NCI-H748 (cell line): ENCODE measurements around the gene AGPAT3.

Experiments used
- DNase-seq: peaks from one replicate; lab custom pipeline; 2025; ENCODE audit not compliant: unreplicated experiment; lab: John Stamatoyannopoulos, UW

AGPAT3 gene

DNA sequence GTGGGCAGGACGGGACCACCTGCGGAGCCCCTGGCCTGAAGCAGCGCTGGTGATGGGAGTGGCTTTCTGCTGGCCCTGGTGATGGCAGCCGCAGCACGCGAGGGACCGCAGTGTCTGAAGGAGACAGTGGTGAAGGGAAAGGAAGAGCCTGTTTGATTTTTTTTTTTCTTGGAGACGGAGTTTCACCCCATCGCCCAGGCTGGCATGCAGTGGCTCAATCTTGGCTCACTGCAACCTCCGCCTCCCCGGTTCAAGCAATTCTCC lies 106.9 kb downstream of the AGPAT3 start:
- DNase-seq = no peak

DNA sequence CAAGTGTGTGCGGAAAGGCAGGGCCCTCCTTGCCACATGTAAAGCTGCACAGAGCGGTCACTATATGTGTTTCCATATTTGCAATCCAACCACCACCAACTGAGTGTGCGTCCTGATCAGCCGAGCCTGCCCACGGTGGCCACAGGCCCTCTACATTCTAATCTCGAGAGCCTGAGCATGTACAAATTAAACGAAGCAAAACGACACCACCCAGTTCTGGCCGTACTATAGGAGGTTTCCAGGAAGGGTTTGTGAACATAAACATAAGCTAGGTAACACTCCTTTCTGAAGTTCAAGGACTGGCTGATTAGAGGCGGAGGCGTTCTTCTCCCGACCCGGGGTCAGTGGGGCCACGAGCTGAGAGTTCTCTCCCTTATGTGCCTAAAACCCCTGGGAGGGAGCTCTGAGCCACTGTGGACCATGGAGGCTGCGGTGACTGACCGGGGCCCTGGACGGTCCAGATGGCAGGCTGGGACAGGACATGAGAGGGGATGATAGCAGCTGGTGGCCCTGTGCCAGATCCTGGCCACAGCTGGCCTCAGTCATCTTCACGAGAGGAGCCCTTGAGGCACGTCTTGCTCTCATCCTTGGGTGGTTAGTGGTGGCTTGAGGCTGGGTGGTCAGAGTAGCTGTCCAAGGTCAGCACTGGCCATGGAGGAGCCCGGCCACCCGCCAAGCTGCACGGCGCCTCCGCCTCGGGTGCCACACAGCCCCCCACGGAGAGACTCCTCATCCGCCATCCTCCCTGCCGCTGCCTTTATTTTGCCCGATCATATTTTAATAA lies 108.0 kb downstream of the AGPAT3 start:
- DNase-seq = no peak

DNA sequence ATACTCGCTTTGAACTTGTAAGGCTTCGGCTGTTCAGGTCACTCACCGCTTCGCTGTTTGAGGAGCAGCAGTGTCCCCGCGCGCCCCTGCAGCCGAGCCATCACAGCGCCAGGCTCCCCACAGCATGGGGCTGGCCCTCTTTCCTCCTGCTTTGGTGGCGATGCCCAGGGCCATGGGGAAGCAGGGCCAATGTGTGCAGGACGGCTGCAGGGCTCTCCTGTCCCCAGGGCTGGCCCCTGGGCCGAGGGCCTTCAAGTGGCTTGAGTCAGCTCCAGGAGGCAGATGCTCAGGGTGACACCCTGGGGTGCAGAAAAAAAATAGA lies 108.6 kb downstream of the AGPAT3 start:
- DNase-seq = no peak

DNA sequence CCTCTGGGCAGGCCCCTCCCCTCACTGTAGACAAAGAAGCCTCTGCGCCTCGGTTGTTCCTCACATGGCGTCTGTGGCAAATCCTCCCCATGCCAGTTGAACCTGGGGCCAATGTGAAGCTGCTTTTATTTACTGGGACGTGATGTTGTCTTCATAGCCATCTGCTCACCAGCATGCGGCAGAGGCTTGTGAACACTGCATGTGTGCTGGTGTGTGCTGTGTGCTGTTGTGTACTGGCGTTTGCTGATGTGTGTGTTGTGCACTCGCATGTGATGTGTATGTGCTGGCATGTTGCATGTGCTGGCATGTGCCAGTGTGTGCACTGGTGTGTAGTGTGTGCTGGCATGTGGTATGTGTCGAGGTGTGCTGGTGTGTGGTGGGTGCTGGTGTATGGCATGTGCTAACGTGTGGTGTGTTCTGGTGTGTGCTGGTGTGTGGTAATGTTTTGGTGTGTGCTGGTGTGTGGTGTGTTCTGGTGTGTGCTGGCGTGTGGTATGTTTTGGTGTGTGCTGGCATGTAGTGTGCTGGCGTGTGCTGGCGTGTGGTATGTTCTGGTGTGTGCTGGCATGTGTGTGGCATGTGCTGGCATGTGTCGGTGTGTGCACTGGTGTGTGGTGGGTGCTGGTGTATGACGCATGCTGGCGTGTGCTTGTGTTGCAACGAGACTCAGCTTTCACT lies 109.9 kb downstream of the AGPAT3 start:
- DNase-seq = no peak

DNA sequence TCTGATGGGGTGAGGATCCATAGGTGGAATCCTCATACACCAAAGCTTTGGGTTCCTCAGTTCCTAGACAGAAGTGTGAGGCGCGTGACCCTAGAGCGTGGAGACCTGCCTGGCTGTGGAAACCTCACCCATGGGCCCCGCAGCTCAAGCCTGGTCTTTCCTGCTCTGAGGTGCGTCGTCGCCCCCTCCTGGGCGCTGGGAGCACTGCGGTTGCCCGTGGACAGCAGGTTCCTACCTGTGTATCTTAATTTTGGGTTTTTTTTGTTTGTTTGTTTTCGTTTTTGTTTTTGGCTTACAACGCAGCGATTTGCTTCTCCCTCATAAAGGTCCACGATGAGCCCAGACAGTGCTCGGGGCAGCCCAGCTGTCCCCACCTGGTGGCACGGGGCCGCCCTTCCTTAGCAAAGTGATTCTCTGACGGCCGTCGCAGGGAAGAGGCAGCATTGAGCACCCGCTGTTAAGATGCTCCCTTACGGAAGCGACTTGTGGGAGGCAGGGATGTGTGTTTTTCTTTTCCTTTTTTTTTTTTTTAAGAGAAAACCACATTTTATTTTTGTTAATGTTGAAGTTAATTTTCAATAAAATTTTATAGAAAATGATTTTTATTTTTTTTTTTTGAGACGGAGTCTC lies 110.6 kb downstream of the AGPAT3 start:
- peak; percentile 56 for DNase-seq

DNA sequence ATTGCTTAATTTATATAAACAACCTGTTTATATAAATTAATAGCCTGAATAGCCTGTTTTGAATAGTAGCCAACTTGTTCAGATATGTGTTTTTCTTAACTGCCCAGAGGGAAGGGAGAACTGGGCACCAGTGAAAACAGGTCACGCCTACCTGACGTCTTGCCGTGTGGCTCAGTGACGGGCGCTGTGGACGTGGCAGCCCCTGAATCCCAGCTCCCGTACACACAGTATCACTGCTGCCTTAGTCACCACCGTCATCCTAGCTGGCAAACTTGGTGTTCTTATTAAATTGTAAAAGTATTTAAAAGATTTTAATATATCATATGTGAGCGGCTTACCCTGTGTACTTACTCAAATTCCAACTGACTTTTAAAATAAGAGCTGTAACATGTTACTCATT lies 111.6 kb downstream of the AGPAT3 start:
- DNase-seq = no peak

DNA sequence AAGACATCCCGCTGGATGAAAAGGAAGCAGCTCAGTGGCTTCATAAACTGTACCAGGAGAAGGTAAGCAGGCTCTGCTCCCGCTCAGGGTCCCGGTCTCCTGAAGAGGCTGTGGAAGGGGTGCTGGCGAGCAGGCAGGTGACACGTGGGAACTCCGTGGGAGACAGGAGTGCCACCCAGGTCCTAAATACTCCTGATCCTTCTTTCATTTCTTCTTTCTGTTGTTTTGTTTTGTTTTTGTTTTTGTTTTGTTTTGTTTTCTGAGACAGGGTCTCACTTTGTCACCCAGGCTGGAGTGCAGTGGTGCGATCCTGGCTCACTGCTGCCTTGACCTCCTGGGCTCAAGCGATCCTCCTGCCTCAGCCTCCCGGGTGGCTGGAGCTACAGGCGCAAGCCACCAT lies 113.0 kb downstream of the AGPAT3 start:
- DNase-seq = no peak

DNA sequence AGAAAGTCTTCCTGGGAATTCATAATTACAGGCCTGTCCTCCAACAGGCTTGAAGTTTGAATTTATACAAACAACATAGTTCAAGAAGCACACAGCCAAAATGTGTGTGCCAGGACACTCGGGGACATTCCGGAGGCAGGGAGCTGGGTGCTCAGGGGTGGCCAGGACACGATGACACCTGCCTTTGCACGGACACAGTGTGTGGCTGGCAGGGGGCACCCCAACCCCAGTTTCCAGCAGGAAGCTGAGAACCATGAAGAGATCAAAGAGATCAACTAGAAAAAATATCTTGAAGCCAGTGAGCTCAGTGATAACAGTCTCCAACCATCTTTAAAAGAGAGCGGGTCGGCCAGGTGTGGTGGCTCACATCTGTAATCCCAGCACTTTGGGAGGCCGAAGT lies 114.6 kb downstream of the AGPAT3 start:
- no peak for DNase-seq

DNA sequence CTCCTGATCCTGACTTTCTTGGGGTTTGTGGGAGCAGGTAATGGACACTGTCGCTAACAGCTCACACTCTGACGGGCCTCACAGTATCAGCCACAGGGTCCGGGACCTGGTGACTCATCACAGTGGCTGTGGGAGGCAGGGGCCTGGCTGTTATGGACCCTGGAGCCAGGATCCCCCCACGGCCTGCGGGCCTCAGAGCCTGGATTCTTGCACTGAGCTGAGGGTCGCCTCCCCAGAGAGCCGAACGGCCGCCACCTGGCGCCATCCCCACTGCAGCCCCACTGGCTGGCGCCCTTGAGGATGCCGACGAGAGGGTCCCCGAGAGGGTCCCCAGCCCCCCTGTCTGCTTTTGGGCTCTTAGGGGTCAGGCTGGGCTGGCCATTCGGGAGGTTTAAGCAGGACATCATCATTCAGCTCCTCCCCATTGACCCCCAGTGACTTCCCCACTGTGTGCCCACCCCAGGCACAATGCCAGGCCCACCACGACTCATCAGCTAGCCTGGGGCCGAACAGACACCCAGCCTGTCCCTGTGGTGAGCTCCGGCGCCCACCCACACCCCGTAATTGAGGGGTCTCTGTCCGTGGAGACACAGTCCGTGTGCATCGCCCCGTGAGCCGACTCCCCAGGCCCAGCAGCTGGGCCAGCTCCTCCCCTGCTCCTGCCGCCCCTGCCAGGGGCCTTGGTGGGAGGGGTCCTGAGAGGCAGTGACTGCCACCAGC lies 116.3 kb downstream of the AGPAT3 start:
- no peak for DNase-seq

DNA sequence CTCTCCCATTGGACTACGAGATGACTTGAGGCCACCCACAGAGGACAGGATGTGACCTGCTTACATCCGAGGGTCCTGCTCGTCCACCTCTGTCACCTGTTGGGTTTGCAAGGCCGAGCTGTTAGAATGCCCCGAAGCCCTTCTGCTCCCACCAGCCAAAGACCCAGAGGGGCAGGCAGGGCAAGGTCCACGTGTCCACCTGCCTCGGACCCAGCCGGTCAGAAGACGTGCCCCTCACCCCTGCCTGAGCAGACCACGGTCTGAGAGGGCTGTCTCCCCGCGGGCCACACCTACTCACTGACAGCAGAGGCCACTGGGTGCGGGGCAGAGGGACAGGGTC lies 116.8 kb downstream of the AGPAT3 start:
- DNase-seq = no peak

DNA sequence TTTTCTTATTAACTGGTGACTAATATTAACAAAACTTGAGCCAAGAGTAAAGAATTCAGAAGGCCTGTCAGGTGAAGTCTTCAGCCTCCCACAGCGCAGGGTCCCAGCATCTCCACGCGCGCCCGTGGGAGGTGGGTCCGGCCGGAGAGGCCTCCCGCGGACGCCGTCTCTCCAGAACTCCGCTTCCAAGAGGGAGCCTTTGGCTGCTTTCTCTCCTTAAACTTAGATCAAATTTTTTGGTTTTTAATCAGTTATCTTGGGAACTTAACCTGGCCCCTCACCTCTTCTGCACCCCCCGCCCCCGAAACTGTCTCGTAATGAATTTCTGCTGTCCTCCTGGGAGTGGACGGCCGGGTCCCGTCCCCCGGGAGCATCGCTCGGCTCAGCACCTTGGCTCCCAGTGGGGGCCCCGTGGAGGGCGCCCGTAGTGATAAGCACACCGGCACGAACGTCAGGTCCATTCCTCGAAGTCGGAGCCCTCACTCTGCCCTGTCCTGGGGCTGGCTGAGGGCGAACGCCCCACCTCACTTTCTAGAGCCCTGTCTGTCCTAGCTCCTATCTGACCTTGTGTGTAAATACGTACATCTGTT lies 117.6 kb downstream of the AGPAT3 start:
- no peak for DNase-seq

DNA sequence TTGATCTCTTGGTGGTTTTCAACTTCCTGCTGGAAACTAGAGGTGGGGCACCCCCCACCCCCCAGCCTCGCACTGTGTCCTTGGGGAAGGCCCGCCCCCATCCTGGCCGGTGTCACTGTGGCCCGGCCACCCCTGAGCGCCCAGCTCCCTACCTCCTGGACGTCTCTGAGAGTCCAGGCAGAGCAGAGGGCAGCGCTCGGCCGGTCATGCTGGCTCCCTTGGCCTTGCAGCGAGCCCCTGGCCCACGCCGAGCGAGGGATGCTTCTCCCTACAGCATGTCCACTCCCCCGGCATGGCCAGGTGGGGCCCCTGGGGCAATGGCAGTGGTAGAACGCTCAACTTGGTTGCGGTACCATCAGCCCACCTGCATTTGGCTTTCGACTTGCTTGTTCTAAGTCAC lies 118.4 kb downstream of the AGPAT3 start:
- DNase-seq = no peak

DNA sequence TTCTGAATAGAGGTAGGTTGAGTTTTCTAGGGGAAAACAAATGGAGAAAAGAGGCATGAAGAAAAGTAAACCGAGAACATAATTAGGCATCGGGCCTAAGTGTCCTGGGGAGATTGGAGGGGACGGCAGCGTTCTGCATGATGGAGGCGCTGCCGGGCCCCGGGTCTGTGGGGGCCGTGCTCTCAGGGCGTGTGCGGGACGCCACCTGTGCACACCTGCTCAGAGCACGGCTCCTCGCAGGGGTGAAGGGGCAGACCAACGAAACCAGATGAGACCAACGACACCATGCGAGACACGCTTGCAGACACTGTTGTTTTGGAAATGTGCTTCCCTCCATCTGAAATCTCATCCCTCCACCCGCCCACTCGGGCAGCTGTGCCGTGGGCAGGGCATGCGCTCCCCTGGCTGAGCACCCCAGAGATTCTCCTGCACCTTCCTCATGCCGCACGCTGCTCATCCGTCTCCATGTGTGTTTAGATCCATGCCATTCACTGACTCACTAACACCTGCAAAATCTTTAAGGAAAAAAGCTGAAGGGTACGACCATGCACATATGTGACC lies 118.9 kb downstream of the AGPAT3 start:
- no peak for DNase-seq

DNA sequence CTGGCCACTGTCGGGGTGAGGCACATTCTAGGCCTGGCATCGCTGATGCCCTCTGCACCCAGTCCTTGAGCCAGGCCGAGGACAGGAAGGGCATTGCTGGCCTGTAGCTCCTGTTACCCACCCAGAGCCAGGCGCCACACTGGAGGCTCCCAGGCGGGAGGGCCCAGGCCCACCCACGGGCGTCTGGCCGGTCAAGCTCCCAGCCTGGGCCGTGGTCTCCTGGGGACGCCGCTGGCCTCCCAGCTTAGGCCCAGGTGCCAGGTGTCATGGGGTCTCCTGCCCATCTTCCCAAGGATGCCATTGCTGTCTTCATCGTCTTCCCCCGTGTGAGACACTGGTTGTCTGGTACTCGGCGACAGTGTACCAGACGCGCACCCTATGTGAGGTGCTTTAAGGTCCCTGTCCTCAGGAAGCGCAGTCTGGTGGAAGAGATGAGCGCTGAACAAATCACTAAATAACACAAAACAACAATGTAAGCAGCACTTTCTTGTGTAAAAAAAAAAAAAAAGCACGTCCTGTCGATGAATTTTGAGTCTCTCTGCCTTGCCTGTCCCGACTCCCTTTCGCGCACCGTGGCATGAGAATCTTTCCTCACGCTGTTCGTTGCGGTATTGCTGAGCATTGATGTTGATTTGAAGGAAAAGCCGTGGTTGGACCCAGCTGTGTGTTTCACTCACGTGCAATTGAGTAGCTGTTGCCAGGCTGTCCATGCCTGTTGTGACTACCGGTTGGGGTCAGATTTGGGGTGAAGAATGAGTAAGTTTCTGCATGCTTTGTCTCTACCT lies 120.1 kb downstream of the AGPAT3 start:
- no peak for DNase-seq

DNA sequence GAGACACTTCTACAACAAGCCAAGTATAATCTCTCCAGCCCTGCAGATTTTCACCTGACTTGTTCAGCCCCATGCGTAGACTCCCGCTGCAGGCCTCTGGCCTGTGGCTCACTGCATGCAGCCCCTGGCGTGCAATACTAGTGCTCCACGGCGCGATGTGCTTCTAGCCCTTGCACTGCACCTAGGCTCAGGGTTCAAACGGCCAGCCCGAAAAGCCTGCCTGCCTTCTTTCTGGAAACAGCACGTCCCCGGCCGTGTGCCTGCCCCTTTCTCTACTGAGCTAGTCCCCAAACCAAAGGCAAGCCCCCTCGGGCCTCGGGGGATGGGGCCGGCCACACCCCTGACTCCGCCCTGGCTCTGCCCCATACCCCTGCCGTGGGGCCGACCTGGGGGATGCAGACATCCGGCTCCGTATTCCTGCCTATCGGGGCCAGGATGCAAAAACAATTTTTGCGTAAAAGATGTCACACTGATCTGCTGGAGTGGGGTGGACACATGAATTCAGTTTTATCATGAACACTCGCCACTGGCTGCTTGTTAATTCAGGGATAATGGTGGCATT lies 120.7 kb downstream of the AGPAT3 start:
- no peak for DNase-seq

DNA sequence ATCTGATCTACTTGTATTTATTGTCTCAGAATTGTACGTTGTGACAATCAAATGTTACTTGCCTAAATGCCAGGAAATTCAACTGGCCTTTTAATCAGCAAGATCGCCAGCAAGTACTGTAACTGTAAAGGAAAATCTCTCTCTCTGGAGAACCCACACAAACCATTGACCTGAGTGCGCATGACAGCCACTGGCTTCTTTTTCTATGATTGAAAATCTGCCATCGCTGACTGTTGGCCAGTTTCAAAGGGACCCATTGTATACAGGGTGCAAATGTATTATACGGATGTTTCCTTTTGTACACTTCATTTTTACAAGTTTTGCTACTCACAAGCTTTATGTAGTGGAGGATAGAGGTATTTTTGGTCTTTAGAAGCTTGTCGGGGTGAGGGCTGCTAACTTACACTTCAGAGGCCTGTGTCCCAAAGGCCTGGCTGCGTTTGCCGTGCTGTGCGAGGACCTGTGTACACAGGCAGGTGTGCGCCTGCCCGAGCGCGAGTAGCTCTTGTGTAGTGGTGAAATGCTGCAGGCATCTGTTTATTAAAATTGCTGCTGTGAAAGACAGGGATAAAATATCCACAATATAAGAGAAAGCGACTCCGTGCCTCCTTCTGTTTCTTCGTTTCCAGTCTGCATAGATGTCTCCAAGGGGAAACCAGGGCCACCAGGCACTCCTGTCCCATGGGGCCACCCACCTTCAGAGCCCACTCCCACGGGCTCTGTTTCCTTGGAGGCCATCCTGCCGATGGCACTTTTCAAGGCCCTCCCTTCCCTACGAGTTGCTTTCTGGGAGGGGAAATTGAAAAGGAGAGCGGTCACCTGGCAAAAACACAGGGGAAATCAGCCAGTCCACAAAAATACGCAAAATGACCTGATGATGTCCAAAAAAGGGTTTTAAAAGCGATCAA lies 121.8 kb downstream of the AGPAT3 start:
- peak; percentile 12 for DNase-seq

DNA sequence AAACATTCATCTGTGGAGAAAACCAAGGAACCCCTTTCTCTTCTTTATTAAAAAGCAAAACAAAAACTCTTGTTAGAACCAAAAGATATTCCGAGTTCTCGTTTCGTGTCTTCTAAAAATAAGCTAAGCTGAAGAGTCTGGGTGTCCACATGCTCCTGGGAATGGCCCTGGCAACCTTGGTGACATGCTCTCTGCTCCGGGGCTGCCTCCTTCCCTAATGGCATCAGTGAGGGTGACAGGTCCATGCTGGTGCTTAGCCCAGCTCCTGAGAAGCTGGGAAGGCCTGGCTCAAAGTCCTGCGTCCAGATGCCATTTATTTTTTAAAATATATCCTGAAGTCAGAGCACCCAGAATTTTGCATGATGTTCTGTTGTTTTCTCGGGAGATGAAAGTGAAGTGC lies 122.5 kb downstream of the AGPAT3 start:
- DNase-seq = no peak

DNA sequence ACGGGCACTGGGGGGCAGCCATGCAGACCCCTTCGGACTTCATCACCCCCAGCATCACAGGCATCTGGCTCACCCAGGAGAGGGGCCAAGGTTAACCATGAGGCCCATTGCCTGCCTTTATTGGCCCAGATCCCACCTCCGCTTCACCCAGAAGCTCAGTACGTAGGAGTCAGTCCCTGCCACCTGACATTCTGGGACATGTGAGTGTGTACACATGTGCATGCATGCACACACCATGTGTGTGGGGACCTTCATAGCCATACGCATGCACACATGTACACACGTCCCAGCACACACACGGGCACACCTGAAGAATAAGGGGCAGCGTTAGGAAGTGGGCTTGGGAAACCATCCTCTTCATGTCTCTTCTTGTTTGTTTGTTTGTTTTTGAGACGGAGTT lies 123.0 kb downstream of the AGPAT3 start:
- no peak for DNase-seq

DNA sequence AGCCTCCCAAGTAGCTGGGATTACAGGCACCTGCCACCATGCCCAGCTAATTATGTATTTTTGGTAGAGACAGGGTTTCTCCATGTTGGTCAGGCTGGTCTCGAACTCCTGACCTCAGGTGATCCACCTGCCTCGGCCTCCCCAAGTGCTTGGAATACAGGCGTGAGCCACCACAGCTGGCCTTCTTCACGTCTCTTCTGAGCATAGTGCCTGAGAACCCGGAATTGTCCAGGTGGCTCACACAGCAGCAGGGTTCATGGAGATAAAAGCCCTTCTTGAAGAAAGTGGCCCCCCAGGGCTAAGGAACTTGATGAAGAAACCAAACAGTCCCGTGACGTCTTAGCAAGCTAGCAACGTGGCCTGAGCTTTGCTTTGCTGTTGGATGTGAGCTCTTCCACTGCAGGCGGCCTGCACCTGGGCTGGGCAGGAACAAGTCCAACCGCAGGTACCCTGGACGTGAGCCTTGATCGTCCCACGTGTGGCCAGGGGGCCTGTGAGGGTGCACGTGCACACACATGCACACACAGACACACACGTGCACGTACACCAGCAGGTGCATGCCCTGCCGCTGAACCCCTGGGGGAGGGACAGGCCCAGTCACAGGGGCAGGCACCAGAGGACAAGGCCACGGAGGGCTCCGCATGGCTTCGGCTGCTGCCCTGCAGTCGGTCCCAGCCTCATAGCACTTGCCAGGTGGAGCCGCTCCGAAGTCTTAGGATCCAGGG lies 123.6 kb downstream of the AGPAT3 start:
- DNase-seq = no peak
